Middle frontal gyrus (tissue), 1 donor: ENCODE results near the gene DLG4.
A peak's percentile ranks its signal among the peaks of the same experiment; 100 is the strongest.
"Not testable (repeated sequence)": the region's sequence is repeated elsewhere in the genome, so short reads cannot be mapped to it uniquely, and the experiment has no call there.

ENCODE experiments used
- DNase-seq: peaks from one replicate; pipeline ENCODE4 v3.0.0-alpha.2; 2015; ENCODE audit warnings: low spot score; ENCODE audit errors: extremely low spot score

DLG4 gene

GRCh38 chr17:7249830-7250229 is 30.2 kb upstream of the DLG4 start:
- DNase-seq: no peak

DNA sequence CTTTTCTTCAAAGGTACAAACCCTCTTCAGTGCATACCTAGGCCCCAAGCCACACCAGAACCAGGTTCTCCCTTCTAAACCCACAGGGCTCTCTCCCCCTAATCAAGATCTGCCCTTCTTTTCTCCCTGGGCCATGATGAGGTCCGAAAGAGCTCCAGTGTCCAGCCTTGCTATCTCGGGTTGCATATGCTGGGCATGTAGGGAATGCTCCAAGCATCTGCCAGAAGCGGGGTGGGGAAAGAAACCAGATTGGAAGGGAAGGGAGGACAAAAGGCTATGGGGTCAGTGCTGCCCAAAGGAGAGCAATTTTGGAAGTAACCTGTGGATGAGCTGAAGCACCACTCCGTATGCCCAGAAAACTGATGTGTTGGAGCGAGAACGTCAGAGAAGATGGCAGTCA is 29.6 kb upstream of the DLG4 start:
- no peak for DNase-seq

DNA sequence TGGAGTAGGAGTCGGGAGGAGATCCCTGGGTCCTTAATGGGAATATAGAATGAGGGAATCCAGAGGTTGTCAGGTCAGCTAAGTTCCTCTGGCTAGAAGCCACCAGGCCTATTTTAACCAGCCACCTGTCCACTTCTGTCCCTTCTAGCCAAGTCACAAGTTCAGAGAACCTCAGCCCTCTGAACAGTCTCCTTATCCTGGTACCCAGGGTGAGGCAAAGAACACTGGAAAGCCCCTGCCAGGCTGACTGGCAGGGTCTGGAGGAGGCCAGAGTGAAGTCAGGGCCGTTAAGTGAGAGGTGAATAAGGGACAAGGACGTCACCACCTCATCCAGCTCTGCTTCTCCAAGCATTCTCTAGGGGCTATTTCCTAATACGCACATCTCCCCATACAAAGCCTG is 29.2 kb upstream of the DLG4 start:
- no peak for DNase-seq

DNA sequence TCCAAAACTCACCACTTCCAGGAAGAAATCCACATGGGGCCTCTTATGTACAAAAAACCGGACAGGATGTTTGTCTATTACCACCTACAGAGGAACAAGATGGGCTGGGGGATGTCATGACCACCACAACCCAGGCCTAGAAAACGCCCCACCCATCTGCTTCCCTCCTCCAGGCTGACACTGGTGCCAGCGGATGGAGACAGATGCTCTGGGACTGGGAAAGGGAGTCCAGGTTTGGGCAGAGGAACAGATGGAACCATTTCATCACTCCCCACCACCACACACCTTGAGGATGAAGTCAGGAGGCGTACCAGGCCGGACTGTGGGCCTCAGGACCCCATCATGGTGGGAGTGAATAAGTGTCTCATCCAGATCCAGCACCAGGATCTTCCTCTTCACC is 27.1 kb upstream of the DLG4 start:
- DNase-seq: no peak

DNA sequence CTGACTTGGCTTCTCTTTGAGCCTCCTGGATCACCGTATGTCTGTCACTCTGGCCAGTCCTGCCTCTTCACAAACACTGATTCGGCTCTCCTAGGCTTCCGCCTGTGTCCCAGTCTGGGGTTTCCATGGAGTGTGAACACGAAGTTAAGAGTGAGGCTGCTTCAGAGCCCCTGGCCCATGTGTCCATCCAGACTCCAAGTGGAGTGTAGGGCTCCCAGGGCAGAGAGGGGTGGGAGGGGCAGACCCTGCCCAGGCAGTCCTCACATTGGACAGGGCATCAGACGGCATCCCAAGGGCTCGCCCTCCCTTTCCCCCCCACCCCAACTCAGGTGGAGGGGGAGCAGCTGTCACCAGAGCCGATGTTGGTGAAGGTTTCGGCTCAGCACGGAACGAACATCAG is 24.2 kb upstream of the DLG4 start:
- not testable (repeated sequence) for DNase-seq

DNA sequence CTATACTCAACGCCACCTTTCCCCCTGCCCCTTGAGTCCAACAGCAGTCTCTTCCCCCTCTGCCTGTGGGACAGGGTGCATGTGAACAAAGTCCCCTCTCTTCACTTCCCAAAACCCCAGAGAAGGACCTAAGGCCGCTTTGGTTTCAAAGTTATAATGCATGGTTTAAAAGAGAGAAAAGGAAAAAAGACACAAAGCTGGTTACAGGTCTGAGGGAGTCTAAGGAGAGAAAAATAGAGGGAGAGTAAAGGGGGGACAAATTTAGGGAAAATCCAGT is 23.8 kb upstream of the DLG4 start:
- no peak for DNase-seq

GRCh38 chr17:7242717-7243452 is 23.2 kb upstream of the DLG4 start:
- DNase-seq: peak; percentile 89

- DNase-seq: peak; percentile 93
These were observed 22.4 kb upstream of the DLG4 start, which contains the start of gene GABARAP for GRCh38 chr17:7241783-7242716. Gene GABARAP, minus strand, starts transcription at chr17:7242449. Its CDS starts 119 bp downstream, at chr17:7242330.

DNA sequence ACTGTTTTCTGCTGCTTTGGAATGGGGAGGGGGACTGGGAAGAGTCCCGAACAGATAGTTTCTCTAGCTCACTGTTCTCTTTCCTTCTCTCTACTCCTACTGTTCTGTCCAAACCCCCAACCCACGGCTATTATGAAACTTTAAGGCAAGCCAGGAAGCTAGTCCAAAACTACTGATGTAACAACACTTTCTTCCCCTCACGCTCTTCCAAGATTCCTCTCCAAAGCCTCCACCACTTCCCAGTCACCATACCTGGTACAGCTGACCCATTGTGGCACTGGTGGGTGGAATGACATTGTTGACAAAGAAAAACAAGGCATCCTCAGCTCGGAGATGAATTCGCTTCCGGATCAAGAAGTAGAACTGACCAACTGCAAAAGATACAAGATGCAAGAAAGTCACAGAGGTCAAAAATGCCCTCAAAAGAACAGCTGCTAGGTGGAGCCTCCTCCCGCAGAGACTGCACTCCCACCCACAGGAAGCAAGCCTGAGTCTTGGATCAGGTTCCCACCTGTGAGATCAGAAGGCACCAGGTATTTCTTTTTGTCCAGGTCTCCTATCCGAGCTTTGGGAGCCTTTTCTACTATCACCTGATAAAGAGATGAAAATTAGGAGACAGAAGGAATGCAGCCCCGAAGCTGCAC is 21.6 kb upstream of the DLG4 start:
- DNase-seq: no peak

GRCh38 chr17:7240375-7240774 is 20.7 kb upstream of the DLG4 start:
- DNase-seq: no peak

- peak; percentile 99 for DNase-seq
These were observed 19.7 kb upstream of the DLG4 start, which contains the start of gene PHF23 for GRCh38 chr17:7239091-7240027. Gene PHF23, minus strand, starts transcription at chr17:7239457. Its CDS starts 178 bp downstream, at chr17:7239279.

GRCh38 chr17:7238420-7239090 is 18.9 kb upstream of the DLG4 start:
- no peak for DNase-seq

- DNase-seq: no peak
These were observed 18.3 kb upstream of the DLG4 start for GRCh38 chr17:7237761-7238419.

GRCh38 chr17:7237266-7237760 is 17.7 kb upstream of the DLG4 start:
- DNase-seq: no peak

- DNase-seq: no peak
These were observed 17.2 kb upstream of the DLG4 start for GRCh38 chr17:7236808-7237207.

DNA sequence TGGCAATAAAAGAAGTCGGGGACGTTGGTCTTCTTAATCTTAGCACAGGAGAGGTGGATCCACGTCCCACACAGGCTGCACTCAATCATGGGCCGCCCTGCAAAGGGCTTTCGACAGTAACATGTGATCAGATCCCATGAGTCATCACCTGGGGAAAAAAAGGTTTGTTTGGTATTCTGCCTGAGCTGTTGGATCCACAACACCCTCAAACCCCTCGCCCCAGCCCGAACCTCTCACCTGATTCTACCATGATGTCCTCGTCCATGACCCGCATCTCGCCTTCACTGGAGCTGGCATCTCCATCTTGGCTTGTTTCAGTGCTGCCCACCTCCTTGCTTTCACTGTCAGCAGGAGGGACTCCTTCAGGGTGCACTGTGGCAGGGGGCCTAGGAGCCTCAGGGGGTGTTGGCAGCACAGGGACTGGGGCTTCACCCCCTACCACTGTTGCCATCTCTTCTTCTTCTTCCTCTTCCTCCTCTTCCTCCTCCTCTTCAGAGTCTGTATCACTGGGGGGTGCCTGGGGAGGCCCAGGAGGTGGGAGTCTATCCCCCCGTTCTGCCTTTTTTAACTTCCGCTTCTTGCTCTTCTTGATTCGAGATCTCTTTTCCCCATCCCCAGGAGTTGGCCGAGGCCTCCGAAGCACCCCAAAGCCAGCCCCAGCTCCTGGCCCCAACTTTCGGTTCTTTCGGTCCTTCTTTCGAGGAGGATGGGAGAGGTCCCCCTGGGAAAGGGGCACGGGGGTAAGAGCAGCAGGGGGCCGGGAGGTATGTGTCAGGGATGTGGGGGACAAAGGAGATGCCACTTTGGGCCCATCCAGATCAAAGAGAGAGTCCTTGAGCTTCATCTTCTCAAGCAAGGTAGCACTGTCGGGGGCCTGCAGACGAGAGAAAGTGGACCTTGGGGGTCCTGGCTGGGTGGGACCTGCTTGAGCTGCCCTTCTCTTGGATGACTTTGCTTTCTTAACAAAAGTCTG is 16.3 kb upstream of the DLG4 start:
- no peak for DNase-seq

GRCh38 chr17:7234083-7234951 is 14.7 kb upstream of the DLG4 start, which contains the start of gene DVL2:
Gene DVL2, minus strand, starts transcription at chr17:7234517. Its CDS starts 255 bp downstream, at chr17:7234262.
- peak; percentile 88 for DNase-seq
